HCT116 (cell line): ENCODE results near the gene ASAP2. TPM values are rescaled to one million over a fixed set of nuclear protein-coding genes. Genes with fewer than 3 reads are reported as not detected.

ENCODE experiments used
- ATAC-seq: fragments of 200-7000 bp; cut with Tn5 transposase; 2 replicates; pipeline ENCODE4 v1.9.1; 2020; ENCODE audit warnings: mild to moderate bottlenecking, moderate library complexity
- BruUV-seq: library from RNA; stranded (reverse); fragments of 400-500 nt; replicated peaks from 2 replicates; lab custom pipeline; 2021; lab: Mats Ljungman, UMichigan
- CTCF ChIA-PET: fragments of 300-600 bp; sonication (Branson Sonifier 250); formaldehyde crosslinking; loops from one replicate; lab custom pipeline; 2021; ENCODE audit warnings: antibody characterized with exemption; lab: Charles Lee
- POLR2A ChIA-PET: fragments of 300-600, 350-600 bp; sonication (Branson Sonifier 250); formaldehyde crosslinking; loops from one replicate; lab custom pipeline; 2021; ENCODE audit warnings: antibody characterized with exemption; lab: Charles Lee
- RAD21 ChIA-PET, 2 experiments: fragments of 300-600 bp; sonication (Branson Sonifier 250); formaldehyde crosslinking; loops; one replicate each; lab custom pipeline; 2023; ENCODE audit warnings: low total read pairs in 2 of 2; ENCODE audit not compliant: uncharacterized antibody in 2 of 2, unreplicated experiment in 2 of 2, low non-redundant PET in 1 of 2; lab: Charles Lee
- DNase-seq: peaks from one replicate; pipeline ENCODE4 v3.0.0-alpha.2; 2010; ENCODE audit warnings: low read depth, low spot score
- H2AFZ ChIP-seq: fragments of 200-600 bp; shearing (Covaris generic), sonication (generic); 2 replicates; pipeline ENCODE4 v1.6.1; 2017; ENCODE audit warnings: low read depth, mixed run types, mixed read lengths, antibody characterized with exemption, low read length; ENCODE audit not compliant: poor library complexity, severe bottlenecking
- H3K27ac ChIP-seq: 2 replicates; pipeline ENCODE4 v1.5.1; 2012; ENCODE audit warnings: low read depth, low read length
- H3K27me3 ChIP-seq: fragments of 200-600 bp; sonication (generic); 2 replicates; pipeline ENCODE4 v1.6.1; 2016; ENCODE audit warnings: mixed run types, low read length, mixed read lengths; ENCODE audit not compliant: insufficient read depth
- H3K36me3 ChIP-seq, 2 experiments: fragments of 200-500 bp in 1 of 2; fragments of 200-600 bp in 1 of 2; sonication (Bioruptor generic) in 1 of 2; sonication (generic) in 1 of 2; 2 replicates each; pipeline versions ENCODE4 v1.5.1 to v1.6.1; 2014 to 2016; ENCODE audit warnings: low read length in 2 of 2, inconsistent platforms in 1 of 2, mixed read lengths in 1 of 2, mixed run types in 1 of 2; ENCODE audit not compliant: insufficient read depth in 2 of 2, control insufficient read depth in 1 of 2
- H3K4me1 ChIP-seq, 2 experiments: fragments of 200-600 bp in 1 of 2; sonication (generic) in 1 of 2; 2 replicates each; pipeline versions ENCODE4 v1.5.1 to v1.6.1; 2012 to 2017; ENCODE audit warnings: low read length in 2 of 2, inconsistent platforms in 1 of 2, mild to moderate bottlenecking in 1 of 2, mixed read lengths in 1 of 2, mixed run types in 1 of 2, moderate library complexity in 1 of 2; ENCODE audit not compliant: insufficient read depth in 2 of 2, control insufficient read depth in 1 of 2
- H3K4me2 ChIP-seq: fragments of 200-600 bp; sonication (generic); 2 replicates; pipeline ENCODE4 v1.6.1; 2017; ENCODE audit warnings: mixed run types, low read length, mixed read lengths
- H3K4me3 ChIP-seq, 2 experiments: fragments of 200-600 bp in 1 of 2; sonication (generic) in 1 of 2; replicated peaks in 1 of 2; 2 replicates each; pipeline ENCODE4 v1.5.1; 2011 to 2016; ENCODE audit warnings: low read length in 2 of 2, control low read depth in 1 of 2, low read depth in 1 of 2, mild to moderate bottlenecking in 1 of 2, mixed read lengths in 1 of 2, mixed run types in 1 of 2
- H3K79me2 ChIP-seq: fragments of 200-600 bp; sonication (generic); 2 replicates; pipeline ENCODE4 v1.6.1; 2017; ENCODE audit warnings: mild to moderate bottlenecking, mixed run types, low read length, moderate library complexity, mixed read lengths; ENCODE audit not compliant: insufficient read depth
- H3K9ac ChIP-seq: fragments of 200-600 bp; sonication (generic); 2 replicates; pipeline ENCODE4 v1.6.1; 2016; ENCODE audit warnings: low read length, mixed read lengths
- H3K9me2 ChIP-seq: fragments of 200-600 bp; sonication (generic), shearing (Covaris generic); 2 replicates; pipeline ENCODE4 v1.6.1; 2017; ENCODE audit warnings: mixed run types, mild to moderate bottlenecking, moderate library complexity; ENCODE audit not compliant: insufficient read depth
- H3K9me3 ChIP-seq, 2 experiments: fragments of 200-500 bp in 1 of 2; fragments of 200-600 bp in 1 of 2; sonication (Bioruptor generic) in 1 of 2; sonication (generic) in 1 of 2; 2 replicates each; pipeline ENCODE4 v1.6.1; 2014 to 2017; ENCODE audit warnings: low read length in 2 of 2, mixed read lengths in 2 of 2, inconsistent platforms in 1 of 2, low read depth in 1 of 2, mild to moderate bottlenecking in 1 of 2, mixed run types in 1 of 2, moderate library complexity in 1 of 2; ENCODE audit not compliant: control insufficient read depth in 1 of 2, insufficient read depth in 1 of 2
- H4K20me1 ChIP-seq: fragments of 200-600 bp; sonication (generic), shearing (Covaris generic); 2 replicates; pipeline ENCODE4 v1.6.1; 2017; ENCODE audit warnings: mixed run types, mild to moderate bottlenecking, moderate library complexity; ENCODE audit not compliant: insufficient read depth
- ELF1 ChIP-seq: IDR thresholded peaks from 2 replicates; pipeline ENCODE4 v1.6.1; 2012; ENCODE audit warnings: low read depth, borderline replicate concordance
- JUND ChIP-seq: IDR thresholded peaks from 2 replicates; pipeline ENCODE4 v1.6.1; 2012
- intact Hi-C: fragments of 100-400 bp; cut with micrococcal nuclease; formaldehyde crosslinking; loops from 2 replicates; pipeline ENCODE4 v1.10.0; 2022
- total RNA-seq: library from RNA; stranded (reverse); gene quantifications from one replicate; pipeline ENCODE4 v1.2.1, GENCODE V29; 2021; ENCODE audit not compliant: unreplicated experiment

ASAP2 gene
- total RNA-seq, 1 experiment from 2014 or later, result 16.5 TPM

DNA sequence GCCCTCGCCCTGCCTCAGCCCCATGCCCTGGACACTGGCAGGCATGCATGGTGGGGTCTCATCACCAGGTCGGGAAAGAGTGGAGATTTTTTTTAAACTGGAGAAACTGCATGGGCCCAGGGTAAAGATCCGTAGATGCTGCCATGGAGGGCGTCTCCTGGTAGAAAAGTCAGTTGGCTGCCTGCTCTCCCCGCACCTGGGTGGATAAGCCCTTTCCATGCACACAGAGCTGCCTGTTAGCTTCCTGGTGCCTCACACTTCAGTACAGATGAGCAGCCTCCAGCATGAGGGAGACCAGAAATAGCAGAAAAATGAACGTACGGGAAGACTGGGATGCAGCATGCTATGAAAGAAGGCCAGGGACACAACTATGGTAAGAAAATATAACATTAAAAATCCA, 92.0 kb downstream of the ASAP2 start:
- H3K27ac ChIP-seq, result no peak overlapping the region
- no peak overlapping the region for H3K4me3 ChIP-seq
- CTCF ChIA-PET, result no interaction called here

DNA sequence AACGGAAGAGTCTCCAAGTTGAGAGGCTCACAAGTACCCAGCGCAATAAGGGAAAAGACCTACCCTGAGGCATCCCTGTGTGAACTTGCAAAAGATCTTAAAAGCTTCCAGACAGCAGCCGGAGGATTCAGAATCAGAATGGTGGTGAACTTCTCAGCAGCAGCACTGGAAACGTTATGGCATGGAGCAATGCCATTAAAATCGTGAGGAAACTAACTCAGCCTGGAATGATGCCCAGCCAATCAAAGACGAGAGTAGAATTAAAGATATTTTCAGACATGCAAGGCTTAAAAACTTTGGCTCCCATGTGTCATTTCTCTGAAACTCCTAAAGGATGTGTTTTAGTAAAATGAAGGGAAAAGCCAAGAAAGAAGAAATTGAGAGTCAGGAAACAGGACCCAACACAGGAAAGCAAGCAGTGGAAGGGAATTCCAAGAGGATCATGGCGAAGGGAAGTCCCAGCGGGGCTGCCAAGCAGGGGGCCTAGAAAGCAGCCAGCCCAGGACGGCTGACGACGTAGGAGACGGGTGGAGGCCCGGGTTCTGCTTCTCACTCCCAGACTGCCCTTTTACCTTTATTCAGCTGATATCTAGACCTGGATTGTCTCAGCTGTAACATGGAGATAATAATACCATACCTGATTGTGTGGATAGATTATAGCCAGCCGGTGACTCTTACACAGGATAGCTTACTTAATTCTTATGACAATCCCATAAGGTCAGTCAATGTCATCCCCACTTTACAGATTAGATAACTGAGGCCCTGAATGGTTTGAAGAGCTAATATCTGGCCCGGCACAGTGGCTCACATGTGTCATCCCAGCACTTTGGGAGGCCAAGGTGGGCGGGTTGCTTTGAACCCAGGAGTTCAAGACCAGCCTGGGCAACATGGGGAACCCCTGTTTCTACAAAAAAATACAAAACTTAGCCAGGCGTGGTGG, 92.8 kb downstream of the ASAP2 start:
- RAD21 ChIA-PET, result no interaction called here

More for the DNA sequence above, 92.0 kb downstream of the ASAP2 start:
- H3K9me3 ChIP-seq, result no peaks in the 10 kb centered on the region
- ChIA-PET RAD21 (no interaction called here), POLR2A (no interaction called here)
- H3K27me3 ChIP-seq, result no peaks in the 10 kb centered on the region
- H2AFZ ChIP-seq, result no peak overlapping the region
- H3K4me2 ChIP-seq, result no peak overlapping the region
- H3K79me2 ChIP-seq, result no peaks in the 10 kb centered on the region
- intact Hi-C loops, result no loop called here
- no peaks in the 10 kb centered on the region for H4K20me1 ChIP-seq
- H3K36me3 ChIP-seq, result no peaks in the 10 kb centered on the region
- no TSS peak for BruUV-seq
- DNase-seq, result no peak
- no peak for TF ChIP-seq JUND
- no peak for TF ChIP-seq ELF1
- no peak for ATAC-seq
- peaks cover 6 to 16% of the 10 kb centered on the region in 2 experiments; a peak in 3 of 4 replicates for H3K4me1 ChIP-seq
- H3K9ac ChIP-seq, result no peak overlapping the region
- no peaks in the 10 kb centered on the region for H3K9me2 ChIP-seq

More for the DNA sequence above, 92.8 kb downstream of the ASAP2 start:
- Histone ChIP-seq H3K27ac (no peak overlapping the region), H3K27me3 (no peaks in the 10 kb centered on the region), H3K79me2 (no peaks in the 10 kb centered on the region), H3K4me1 (peaks cover 6 to 16% of the 10 kb centered on the region in 2 experiments; a peak in 3 of 4 replicates), H3K36me3 (no peaks in the 10 kb centered on the region), H3K4me2 (no peak overlapping the region), H3K4me3 (no peak overlapping the region), H2AFZ (no peak overlapping the region), H3K9me3 (no peaks in the 10 kb centered on the region), H3K9me2 (no peaks in the 10 kb centered on the region), H4K20me1 (no peaks in the 10 kb centered on the region), H3K9ac (no peak overlapping the region)
- ChIA-PET POLR2A (no interaction called here), CTCF (no interaction called here)
- no peak for TF ChIP-seq ELF1
- intact Hi-C loops, result no loop called here
- no peak for ATAC-seq
- no peak for DNase-seq
- no TSS peak for BruUV-seq
